ENCODE data around the gene ASB2. TPM values are rescaled to one million over a fixed set of nuclear protein-coding genes. Genes with fewer than 3 reads are reported as not detected.

The ASB2 gene, protein sequence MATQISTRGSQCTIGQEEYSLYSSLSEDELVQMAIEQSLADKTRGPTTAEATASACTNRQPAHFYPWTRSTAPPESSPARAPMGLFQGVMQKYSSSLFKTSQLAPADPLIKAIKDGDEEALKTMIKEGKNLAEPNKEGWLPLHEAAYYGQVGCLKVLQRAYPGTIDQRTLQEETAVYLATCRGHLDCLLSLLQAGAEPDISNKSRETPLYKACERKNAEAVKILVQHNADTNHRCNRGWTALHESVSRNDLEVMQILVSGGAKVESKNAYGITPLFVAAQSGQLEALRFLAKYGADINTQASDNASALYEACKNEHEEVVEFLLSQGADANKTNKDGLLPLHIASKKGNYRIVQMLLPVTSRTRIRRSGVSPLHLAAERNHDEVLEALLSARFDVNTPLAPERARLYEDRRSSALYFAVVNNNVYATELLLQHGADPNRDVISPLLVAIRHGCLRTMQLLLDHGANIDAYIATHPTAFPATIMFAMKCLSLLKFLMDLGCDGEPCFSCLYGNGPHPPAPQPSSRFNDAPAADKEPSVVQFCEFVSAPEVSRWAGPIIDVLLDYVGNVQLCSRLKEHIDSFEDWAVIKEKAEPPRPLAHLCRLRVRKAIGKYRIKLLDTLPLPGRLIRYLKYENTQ
- total RNA-seq: not detected in 2 replicates

DNA sequence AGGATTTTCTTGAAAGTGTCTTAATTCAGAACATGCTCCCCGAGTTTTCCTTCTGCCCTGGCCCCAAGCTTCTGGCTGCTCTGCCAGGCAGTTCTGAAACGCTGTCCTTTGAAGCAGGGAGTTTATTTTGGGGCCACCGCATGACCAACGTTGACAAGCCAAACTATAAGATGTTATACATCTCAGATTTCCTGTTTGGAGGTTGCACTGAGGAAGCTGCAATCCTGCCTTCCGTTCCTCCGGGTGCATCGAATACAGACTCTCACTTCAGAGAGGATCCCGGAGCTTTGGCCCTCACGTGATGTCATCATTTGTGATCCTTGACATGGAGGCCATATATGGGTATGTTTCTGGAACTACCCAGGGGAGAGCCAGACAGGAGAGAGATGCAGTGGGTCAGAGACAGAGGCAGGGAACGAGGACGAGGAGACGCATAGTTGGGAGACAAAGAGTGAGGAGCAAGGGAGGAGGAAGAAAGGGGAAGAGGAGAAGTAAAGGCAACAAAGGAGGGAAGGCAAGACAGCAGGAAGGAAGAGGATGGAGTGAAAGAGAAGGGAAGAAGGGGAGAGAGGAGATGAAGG, at the start of gene ASB2:
ASB2 (minus strand) TSS at position 94 of the 581 bp plus-strand sequence. CDS start 12,031 bp downstream, outside the sequence.

DNA sequence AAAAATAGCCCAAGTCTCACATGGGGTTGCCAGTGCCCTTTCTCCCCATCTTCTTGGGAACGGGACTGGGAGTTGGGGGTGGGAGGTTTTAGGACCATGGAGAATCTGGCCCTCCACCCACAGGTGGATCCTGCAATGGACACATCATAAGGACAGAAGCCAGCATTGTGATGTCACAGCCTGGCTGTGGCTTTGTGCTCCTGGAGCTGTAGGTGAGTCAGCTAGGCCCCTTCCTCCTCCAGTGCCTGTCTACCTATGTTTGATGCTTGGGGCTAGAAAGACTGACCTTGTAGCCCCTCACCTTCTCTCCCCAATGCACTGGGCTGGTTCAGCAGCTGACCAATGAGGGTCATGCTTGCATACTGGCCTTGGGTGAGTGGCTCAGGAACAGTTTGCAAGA, 20.7 kb upstream of the ASB2 start, which contains the start of gene CCDC197:
CCDC197 (plus strand) TSS at position 220 of the 400 bp plus-strand sequence. CDS start 831 bp downstream, outside the sequence.

DNA sequence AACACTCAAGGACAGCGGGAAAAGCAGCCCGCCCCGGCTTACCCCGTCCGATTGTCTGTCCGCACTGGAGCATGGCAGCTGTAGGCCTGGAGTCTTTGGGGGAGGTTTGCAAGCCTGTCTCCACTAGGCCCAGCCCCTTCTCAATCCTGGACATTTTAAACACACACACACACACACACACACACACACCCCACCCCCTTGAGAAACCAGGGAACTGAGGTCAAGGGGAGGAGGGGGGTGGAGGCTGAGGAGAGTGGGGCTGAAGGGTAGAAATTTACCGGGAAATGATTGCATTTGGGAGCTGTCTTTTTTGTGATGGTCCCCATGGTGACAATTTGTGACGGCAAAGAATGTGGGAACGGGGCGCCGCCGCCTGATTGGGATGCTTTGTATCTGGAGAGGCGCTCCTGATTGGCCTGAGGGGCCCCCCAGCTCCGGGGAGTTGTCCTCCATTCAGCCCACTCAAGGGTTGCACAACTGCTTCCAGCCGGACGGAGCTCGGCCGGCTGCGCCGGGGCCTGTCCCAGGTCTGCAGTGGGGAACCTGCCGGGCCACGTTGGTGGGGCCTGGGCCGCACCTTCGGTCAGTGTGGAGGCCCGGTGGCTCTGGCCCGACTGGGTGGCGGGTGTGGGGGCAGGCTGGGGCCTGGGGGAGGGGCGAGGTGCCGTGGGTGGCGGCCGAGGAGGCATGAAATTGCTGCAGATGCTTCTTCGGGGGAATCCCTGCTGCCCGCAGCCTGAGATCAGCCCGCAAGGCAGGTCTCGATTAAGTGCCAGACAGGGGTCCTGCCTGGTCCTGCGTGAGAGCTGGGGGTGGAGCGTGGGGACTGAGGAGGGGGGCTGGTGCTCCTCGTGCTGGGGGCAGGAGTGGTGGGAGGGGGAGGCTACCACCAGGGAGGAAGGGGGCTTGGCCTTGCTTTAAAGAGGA, 49.2 kb downstream of the ASB2 start, which contains the start of gene FAM181A:
FAM181A (plus strand) TSS at position 472 of the 927 bp plus-strand sequence. CDS start 942 bp downstream, outside the sequence.

Other genes starting within 250 kb of the ASB2 start
- gene PRIMA1, start 188.1 kb downstream of the ASB2 start, total RNA-seq: not detected in 2 replicates
- not detected in 2 replicates for gene FAM181A, start 49.2 kb downstream of the ASB2 start, total RNA-seq
- not detected in 2 replicates for gene CCDC197, start 20.7 kb upstream of the ASB2 start, total RNA-seq
- 1.4 and 2.6 TPM in 2 replicates for gene OTUB2, start 49.8 kb upstream of the ASB2 start, total RNA-seq
- gene DDX24, start 104.6 kb upstream of the ASB2 start, total RNA-seq: 67.3 and 80.3 TPM in 2 replicates
- gene IFI27L1, start 104.7 kb upstream of the ASB2 start, total RNA-seq: 10.8 and 12.5 TPM in 2 replicates
- gene IFI27, start 134.2 kb upstream of the ASB2 start, total RNA-seq: 4.9 and 7.4 TPM in 2 replicates
- gene IFI27L2, start 153.0 kb upstream of the ASB2 start, total RNA-seq: 150 and 179 TPM in 2 replicates
- gene PPP4R4, start 197.8 kb upstream of the ASB2 start, total RNA-seq: 0.12 and 0.26 TPM in 2 replicates